H1 (cell line): ENCODE data around the gene SMTNL2. TPM values are rescaled to one million over a fixed set of nuclear protein-coding genes. Genes with fewer than 3 reads are reported as not detected.

ENCODE experiments used
- CTCF ChIA-PET: fragments of 300-600 bp; sonication (Branson Sonifier 250); formaldehyde crosslinking; loops from one replicate; lab custom pipeline; 2021; ENCODE audit not compliant: partially characterized antibody; lab: Charles Lee
- POLR2A ChIA-PET: fragments of 300-600 bp; sonication (Branson Sonifier 250); formaldehyde crosslinking; loops from one replicate; lab custom pipeline; 2021; ENCODE audit warnings: inconsistent platforms; ENCODE audit not compliant: partially characterized antibody; lab: Charles Lee
- DNase-seq, 2 experiments: peaks; one replicate each; pipeline versions ENCODE4 v3.0.0 to v3.0.0-alpha.2; 2010 to 2022; ENCODE audit warnings: low spot score in 2 of 2, low read depth in 1 of 2, mixed read lengths in 1 of 2
- FAIRE-seq: peaks from 2 replicates; lab custom pipeline; 2011; peaks lifted over from hg19 to GRCh38; lab: Jason Lieb, UNC
- H2AFZ ChIP-seq: 2 replicates; pipeline ENCODE4 v1.8.1; 2012; ENCODE audit warnings: low read length, inconsistent platforms
- H2AK5ac ChIP-seq: 2 replicates; pipeline ENCODE4 v1.6.1; 2013; ENCODE audit warnings: low read depth, low read length
- H2BK120ac ChIP-seq: replicated peaks from 2 replicates; pipeline ENCODE3; 2013; ENCODE audit warnings: low read depth, low read length, inconsistent platforms
- H2BK12ac ChIP-seq: 2 replicates; pipeline ENCODE4 v1.6.1; 2013; ENCODE audit warnings: low read depth, low read length
- H2BK15ac ChIP-seq: 2 replicates; pipeline ENCODE4 v1.6.1; 2013; ENCODE audit warnings: low read length
- H2BK20ac ChIP-seq: 2 replicates; pipeline ENCODE4 v1.6.1; 2013; ENCODE audit warnings: low read length
- H2BK5ac ChIP-seq: 2 replicates; pipeline ENCODE4 v1.6.1; 2013; ENCODE audit warnings: low read depth, low read length
- H3K14ac ChIP-seq: 2 replicates; pipeline ENCODE4 v1.6.1; 2013; ENCODE audit warnings: inconsistent platforms; ENCODE audit not compliant: insufficient read length
- H3K18ac ChIP-seq: 2 replicates; pipeline ENCODE4 v1.6.1; 2013; ENCODE audit warnings: low read length; ENCODE audit errors: extremely low read depth
- H3K23ac ChIP-seq: 2 replicates; pipeline ENCODE4 v1.6.1; 2013; ENCODE audit warnings: inconsistent platforms; ENCODE audit not compliant: insufficient read length
- H3K23me2 ChIP-seq: 2 replicates; pipeline ENCODE4 v1.6.1; 2013; ENCODE audit warnings: low read depth, low read length
- H3K27ac ChIP-seq: 2 replicates; pipeline ENCODE4 v1.6.1; 2011; ENCODE audit warnings: low read depth, low read length, inconsistent platforms
- H3K27me3 ChIP-seq, 4 experiments: replicated peaks in 1 of 4; 1 replicate in 1 of 4; 2 replicates in 3 of 4; pipeline versions ENCODE4 v1.6.1 to v1.8.1; 2011 to 2013; ENCODE audit warnings: low read length in 3 of 4, mild to moderate bottlenecking in 3 of 4, inconsistent platforms in 2 of 4, mixed read lengths in 2 of 4, moderate library complexity in 1 of 4; ENCODE audit not compliant: control insufficient read depth in 3 of 4, insufficient read depth in 3 of 4; ENCODE audit errors: extremely low read depth in 1 of 4
- H3K36me3 ChIP-seq, 4 experiments: 2 replicates each; pipeline versions ENCODE4 v1.6.1 to v1.8.1; 2011 to 2013; ENCODE audit warnings: mild to moderate bottlenecking in 4 of 4, low read length in 3 of 4, moderate library complexity in 2 of 4, control low read depth in 1 of 4, inconsistent platforms in 1 of 4; ENCODE audit not compliant: insufficient read depth in 4 of 4, control insufficient read depth in 2 of 4
- H3K4ac ChIP-seq: replicated peaks from 2 replicates; pipeline ENCODE3; 2013; ENCODE audit warnings: low read length, low read depth, mixed read lengths, inconsistent platforms; ENCODE audit not compliant: insufficient read length
- H3K4me1 ChIP-seq, 4 experiments: replicated peaks in 1 of 4; 1 replicate in 1 of 4; 2 replicates in 3 of 4; pipeline versions ENCODE4 v1.6.1 to v1.8.1; 2011 to 2013; ENCODE audit warnings: low read length in 3 of 4, inconsistent platforms in 2 of 4, mixed read lengths in 1 of 4; ENCODE audit not compliant: insufficient read depth in 4 of 4, control insufficient read depth in 3 of 4
- H3K4me2 ChIP-seq, 2 experiments: 2 replicates each; pipeline versions ENCODE4 v1.6.1 to v1.8.1; 2011 to 2013; ENCODE audit warnings: low read depth in 2 of 2, low read length in 2 of 2, control low read depth in 1 of 2, inconsistent platforms in 1 of 2, mild to moderate bottlenecking in 1 of 2; ENCODE audit not compliant: insufficient read depth in 1 of 2
- H3K4me3 ChIP-seq, 4 experiments: fragments of 200-600, 300-600 bp in 1 of 4; sonication (generic), shearing (Covaris generic), sonication (Bioruptor Twin) in 1 of 4; 2 replicates each; pipeline versions ENCODE4 v1.5.1 to v1.8.1; 2011 to 2016; ENCODE audit warnings: low read length in 4 of 4, low read depth in 3 of 4, control low read depth in 2 of 4, inconsistent platforms in 2 of 4, mild to moderate bottlenecking in 2 of 4, mixed read lengths in 1 of 4, moderate library complexity in 1 of 4; ENCODE audit not compliant: insufficient read depth in 2 of 4; ENCODE audit errors: extremely low read depth in 1 of 4
- H3K56ac ChIP-seq: replicated peaks from 2 replicates; pipeline ENCODE3; 2013; ENCODE audit warnings: low read depth, mild to moderate bottlenecking, mixed read lengths, low read length, inconsistent platforms; ENCODE audit not compliant: insufficient read length
- H3K79me1 ChIP-seq: 2 replicates; pipeline ENCODE4 v1.6.1; 2013; ENCODE audit warnings: low read depth, low read length, control low read depth
- H3K79me2 ChIP-seq, 2 experiments: 2 replicates each; pipeline versions ENCODE4 v1.6.1 to v1.8.1; 2012 to 2013; ENCODE audit warnings: low read length in 2 of 2, mild to moderate bottlenecking in 2 of 2, inconsistent platforms in 1 of 2; ENCODE audit not compliant: insufficient read depth in 2 of 2, control insufficient read depth in 1 of 2
- H3K9ac ChIP-seq, 4 experiments: replicated peaks in 1 of 4; 1 replicate in 1 of 4; 2 replicates in 3 of 4; pipeline versions ENCODE4 v1.6.1 to v1.8.1; 2011 to 2013; ENCODE audit warnings: low read depth in 3 of 4, low read length in 3 of 4, control low read depth in 2 of 4, mild to moderate bottlenecking in 2 of 4, moderate library complexity in 2 of 4, inconsistent platforms in 1 of 4; ENCODE audit errors: extremely low read depth in 1 of 4
- H3K9me3 ChIP-seq, 2 experiments: 2 replicates each; pipeline versions ENCODE4 v1.6.1 to v1.8.1; 2012 to 2013; ENCODE audit warnings: mild to moderate bottlenecking in 2 of 2, moderate library complexity in 2 of 2, control low read depth in 1 of 2, inconsistent platforms in 1 of 2, low read depth in 1 of 2, low read length in 1 of 2, mixed read lengths in 1 of 2; ENCODE audit not compliant: insufficient read depth in 2 of 2
- H4K20me1 ChIP-seq, 2 experiments: replicated peaks in 1 of 2; 2 replicates each; pipeline versions ENCODE3 to v1.8.1; 2011 to 2013; ENCODE audit warnings: inconsistent platforms in 2 of 2, low read length in 2 of 2, mild to moderate bottlenecking in 1 of 2; ENCODE audit not compliant: insufficient read depth in 2 of 2, control insufficient read depth in 1 of 2
- H4K5ac ChIP-seq: 2 replicates; pipeline ENCODE4 v1.6.1; 2013; ENCODE audit warnings: low read length, low read depth, mixed read lengths, inconsistent platforms; ENCODE audit not compliant: insufficient read length
- H4K8ac ChIP-seq: 2 replicates; pipeline ENCODE4 v1.8.0; 2013; ENCODE audit warnings: mild to moderate bottlenecking, moderate library complexity, low read length, inconsistent platforms; ENCODE audit not compliant: insufficient read depth; ENCODE audit errors: extremely low read depth
- H4K91ac ChIP-seq: replicated peaks from 2 replicates; pipeline ENCODE3; 2013; ENCODE audit warnings: low read length, mixed read lengths, inconsistent platforms; ENCODE audit not compliant: insufficient read length
- CTCF ChIP-seq, 3 experiments: IDR thresholded peaks; 1 replicate in 2 of 3; 2 replicates in 1 of 3; pipeline versions ENCODE4 v1.5.1 to v1.6.1; 2011; ENCODE audit warnings: low read length in 3 of 3, mild to moderate bottlenecking in 3 of 3, inconsistent platforms in 2 of 3, low read depth in 1 of 3, moderate library complexity in 1 of 3; ENCODE audit not compliant: insufficient read depth in 1 of 3; ENCODE audit errors: control extremely low read depth in 1 of 3
- E2F6 ChIP-seq: IDR thresholded peaks from 2 replicates; pipeline ENCODE4 v1.6.1; 2012; ENCODE audit warnings: inconsistent platforms
- SP1 ChIP-seq: IDR thresholded peaks from 2 replicates; pipeline ENCODE4 v1.6.1; 2011; ENCODE audit warnings: low read depth, low read length
- WGBS, 2 experiments: shearing (Covaris generic) in 1 of 2; methylation state at CpG; one replicate each; pipeline versions ENCODE4 v1.1.6 to v1.1.7; 2013 to 2015; ENCODE audit warnings: low lambda C conversion rate in 2 of 2, mixed read lengths in 2 of 2, inconsistent platforms in 1 of 2, low coverage in 1 of 2, missing lambda C conversion rate in 1 of 2; ENCODE audit not compliant: insufficient replicate concordance in 2 of 2, insufficient coverage in 1 of 2, insufficient read length in 1 of 2; ENCODE audit errors: extremely low coverage in 1 of 2, missing lambda C conversion rate in 1 of 2; 5-methylcytosine and 5-hydroxymethylcytosine counted together
- polyA plus RNA-seq, 7 experiments: library from polyadenylated mRNA; depleted of rRNA in 3 of 7; stranded (reverse) in 5 of 7; unstranded in 2 of 7; fragments of >200 nt in 5 of 7; fragments of 200-250 nt in 2 of 7; gene quantifications; 1 replicate in 5 of 7; 2 replicates in 1 of 7; 4 replicates in 1 of 7; pipeline versions ENCODE4 v1.2.1 to v1.2.3, GENCODE V29; 2011 to 2013; ENCODE audit warnings: missing spikeins in 2 of 7, mixed read lengths in 2 of 7
- total RNA-seq: library from RNA; stranded (reverse); fragmentation: NEBNext Ultra II Directional; extraction: Animal tissue kit (Norgen Biotek cat#: 25700); gene quantifications from 2 replicates; pipeline ENCODE4 v1.2.1, GENCODE V29; 2021

SMTNL2 gene
- total and polyA plus RNA-seq, 2 of the 8 experiments (the other 6 are each of a cell fraction or from before 2014, with no cell fraction given): 3.6 to 4.5 TPM

DNA sequence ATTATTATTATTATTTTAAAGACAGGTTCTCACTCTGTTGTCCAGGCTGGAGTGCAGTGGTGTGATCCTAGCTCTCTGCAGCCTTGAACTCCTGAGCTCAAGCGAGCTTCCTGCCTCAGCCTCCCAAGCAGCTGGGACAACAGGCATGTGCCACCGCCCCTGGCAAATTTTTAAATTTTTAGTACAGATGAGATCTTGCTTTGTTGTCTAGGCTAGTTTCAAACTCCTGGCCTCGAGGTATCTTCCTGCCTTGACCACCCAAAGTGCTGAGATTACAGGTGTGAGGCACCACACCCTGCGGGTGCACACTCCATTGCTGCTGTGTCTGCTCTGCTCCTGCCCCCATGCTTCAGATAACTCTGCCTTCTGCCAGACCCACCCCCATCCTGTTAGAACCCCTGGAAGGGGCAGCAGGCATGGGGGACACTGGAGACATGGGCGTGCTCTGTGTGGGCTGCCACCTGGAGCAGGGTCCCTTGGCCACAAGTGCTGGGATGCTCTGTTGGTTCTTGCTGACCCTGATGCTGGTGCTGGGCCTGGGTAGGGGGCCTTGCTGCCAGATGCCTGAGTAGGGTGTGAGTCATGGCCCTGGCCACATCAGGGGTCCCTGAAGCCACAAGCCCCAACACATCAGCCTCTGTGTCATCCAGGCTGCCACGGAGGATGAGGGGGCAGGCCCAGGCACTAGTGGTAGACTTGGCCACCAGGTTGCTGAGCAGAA, 26.5 kb upstream of the SMTNL2 start:
- Histone ChIP-seq H2BK15ac (no peak overlapping the region), H4K91ac (peak overlapping the region; percentile 16), H3K4me2 (no peak overlapping the region), H3K9me3 (no peaks in the 10 kb centered on the region), H4K8ac (no peak overlapping the region; the same call in 1 of the 2 replicates), H2AK5ac (no peak overlapping the region), H3K4ac (no peak overlapping the region), H4K20me1 (no peaks in the 10 kb centered on the region), H3K14ac (no peak overlapping the region), H2BK20ac (0 out of 2 replicates have a peak overlapping the region, but pooled peaks have one; percentile 61), H3K56ac (no peak overlapping the region), H3K23me2 (peaks cover 14% of the 10 kb centered on the region; the same call in 1 of the 2 replicates), H3K79me1 (peaks cover 10% of the 10 kb centered on the region), H3K79me2 (peaks cover 0 to 21% of the 10 kb centered on the region in 2 experiments; a peak in 3 of 4 replicates), H3K18ac (no peak overlapping the region), H2BK12ac (peak overlapping the region; percentile 60; the same call in 1 of the 2 replicates), H3K4me3 (no peak overlapping the region), H3K27me3 (no peaks in the 10 kb centered on the region), H3K36me3 (peaks cover 6 to 12% (median 7%) of the 10 kb centered on the region in 4 experiments; a peak in 5 of 8 replicates), H2BK5ac (no peak overlapping the region), H3K23ac (no peak overlapping the region), H2AFZ (no peak overlapping the region), H4K5ac (no peak overlapping the region), H3K4me1 (peaks cover 7 to 21% (median 12%) of the 10 kb centered on the region in 4 experiments; a peak in 6 of 7 replicates), H3K27ac (no peak overlapping the region), H2BK120ac (no peak overlapping the region), H3K9ac (no peak overlapping the region; a peak in 1 of 7 replicates)
- ChIA-PET POLR2A (interaction anchor here (0.7 to 32.8 kb wide), 3 partner anchors 28 to 265 kb away, joined by 3 to 546 read pairs (median 3); no protein-coding TSS in a partner anchor), CTCF (interaction anchor here (1.0 to 4.1 kb wide), 6 partner anchors 8 to 68 kb away, joined by 3 to 32 read pairs (median 4); no protein-coding TSS in a partner anchor)
- no peak for DNase-seq
- WGBS, 2 experiments: 91% methylated on average over 6 of the region's 6 CpGs; no CpG with 5 or more reads in 1 of the 2 experiments
- no peak for FAIRE-seq
- no peak for TF ChIP-seq CTCF (IDR thresholded peaks at IDR 0.05; ENCODE audit: control extremely low read depth in 1 of 3, insufficient read depth in 1 of 3, low read depth in 1 of 3, low read length in 3 of 3)
- no peak for TF ChIP-seq SP1
- no peak for TF ChIP-seq E2F6
